MM.1S (cell line): Measurements from ENCODE around the gene ANGEL2.

Source experiments
- DNase-seq: peaks from one replicate; pipeline ENCODE4 v3.0.0-alpha.2; 2015
- H2AFZ ChIP-seq: fragments of 300-600 bp; sonication (generic); 2 replicates; pipeline ENCODE4 v1.6.0; 2016; ENCODE audit warnings: antibody characterized with exemption, low read length
- H3F3A ChIP-seq: fragments of 300-600 bp; sonication (generic); 2 replicates; pipeline ENCODE4 v1.6.1; 2016; ENCODE audit warnings: mild to moderate bottlenecking, antibody characterized with exemption, low read length, moderate library complexity, mixed read lengths; ENCODE audit not compliant: insufficient read depth
- H3K27ac ChIP-seq: fragments of 300-600 bp; sonication (generic); 2 replicates; pipeline ENCODE4 v1.5.1; 2016; ENCODE audit warnings: mild to moderate bottlenecking, low read length
- H3K27me3 ChIP-seq: fragments of 300-600 bp; sonication (generic); replicated peaks from 2 replicates; pipeline ENCODE4 v1.6.0; 2016; ENCODE audit warnings: low read length; ENCODE audit not compliant: insufficient read depth
- H3K36me3 ChIP-seq: fragments of 300-600 bp; sonication (generic); replicated peaks from 2 replicates; pipeline ENCODE4 v1.6.1; 2016; ENCODE audit warnings: mild to moderate bottlenecking, low read length, mixed read lengths; ENCODE audit not compliant: insufficient read depth
- H3K4me1 ChIP-seq: fragments of 300-600 bp; sonication (generic); 2 replicates; pipeline ENCODE4 v1.6.1; 2016; ENCODE audit warnings: low read length, mixed read lengths
- H3K4me2 ChIP-seq: fragments of 300-600 bp; sonication (generic); 2 replicates; pipeline ENCODE4 v1.6.0; 2016; ENCODE audit warnings: low read depth, low read length
- H3K4me3 ChIP-seq: fragments of 300-600 bp; sonication (generic); 2 replicates; pipeline ENCODE4 v1.5.1; 2016; ENCODE audit warnings: low read length, mixed read lengths
- H3K79me2 ChIP-seq: fragments of 300-600 bp; sonication (generic); 2 replicates; pipeline ENCODE4 v1.6.1; 2016; ENCODE audit warnings: mixed run types, low read length, mixed read lengths
- H3K9ac ChIP-seq: fragments of 300-600 bp; sonication (generic); 2 replicates; pipeline ENCODE4 v1.6.1; 2016; ENCODE audit warnings: low read length, mixed read lengths
- H3K9me2 ChIP-seq: fragments of 300-600 bp; sonication (generic); replicated peaks from 2 replicates; pipeline ENCODE4 v1.6.1; 2016; ENCODE audit warnings: mild to moderate bottlenecking, low read length, mixed read lengths; ENCODE audit not compliant: insufficient read depth
- H3K9me3 ChIP-seq: fragments of 300-600 bp; sonication (generic); replicated peaks from 2 replicates; pipeline ENCODE4 v1.6.1; 2016; ENCODE audit warnings: mild to moderate bottlenecking, low read length, mixed read lengths; ENCODE audit not compliant: insufficient read depth
- H4K20me1 ChIP-seq: fragments of 300-600 bp; sonication (generic); 2 replicates; pipeline ENCODE4 v1.6.1; 2016; ENCODE audit warnings: mild to moderate bottlenecking, low read length, moderate library complexity, mixed read lengths; ENCODE audit not compliant: insufficient read depth
- EZH2 ChIP-seq: fragments of 300-600 bp; sonication (generic); optimal IDR thresholded peaks from 2 replicates; pipeline ENCODE3; 2017; ENCODE audit warnings: low read depth, mild to moderate bottlenecking, antibody characterized with exemption, low read length, mixed read lengths
- EZH2phosphoT487 ChIP-seq: fragments of 300-600 bp; sonication (generic); IDR thresholded peaks from 2 replicates; pipeline ENCODE4 v1.6.1; 2018; ENCODE audit warnings: antibody characterized with exemption, low read length
- TF ChIP-seq, protein P1 (sequence below): fragments of 300-600 bp; sonication (generic); IDR thresholded peaks from 2 replicates; pipeline ENCODE4 v1.5.1; 2016; ENCODE audit warnings: antibody characterized with exemption, low read length, mixed read lengths

The ANGEL2 gene

DNA sequence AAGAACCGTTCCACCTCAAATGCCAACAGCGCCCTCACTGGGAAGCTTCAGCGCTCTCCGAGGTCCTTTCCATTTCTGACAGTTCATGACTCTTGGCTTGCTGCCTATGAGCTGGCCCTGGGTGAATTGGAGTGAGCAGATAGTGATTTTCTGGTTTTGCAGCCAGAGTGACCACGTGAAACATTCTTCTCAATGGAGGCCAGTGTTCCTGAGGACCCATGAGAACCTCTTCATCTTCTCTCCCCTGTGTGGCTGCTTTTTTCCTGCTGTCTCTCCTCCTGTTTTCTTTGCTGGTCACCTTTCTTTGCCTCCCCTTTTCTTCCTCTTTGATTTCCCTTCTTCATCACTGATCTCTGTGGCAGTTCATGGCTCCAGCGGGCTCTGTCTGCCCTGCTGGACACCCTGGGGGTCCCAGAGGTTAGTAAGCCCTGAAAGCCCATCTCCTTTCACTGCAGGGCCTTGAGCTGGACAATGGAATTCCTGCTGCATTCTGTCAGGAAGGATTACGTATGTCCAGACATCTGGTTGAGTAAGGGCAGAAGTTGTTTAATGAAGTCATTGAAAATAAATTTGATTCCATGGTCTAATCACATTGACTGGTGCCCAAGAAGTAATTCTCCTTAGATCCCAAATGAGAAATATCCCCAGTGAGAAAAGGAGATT, 35.4 kb downstream of the ANGEL2 start:
- no peaks in the 10 kb centered on the region for H3K79me2 ChIP-seq
- H3K4me2 ChIP-seq: no peak overlapping the region
- H3K27ac ChIP-seq: no peak overlapping the region
- no peaks in the 10 kb centered on the region for H4K20me1 ChIP-seq
- H3K27me3 ChIP-seq: no peaks in the 10 kb centered on the region
- no peaks in the 10 kb centered on the region for H3K4me1 ChIP-seq
- no peaks in the 10 kb centered on the region for H3K9me2 ChIP-seq
- H3K4me3 ChIP-seq: no peak overlapping the region
- TF ChIP-seq EZH2: no peak
- TF ChIP-seq, protein P1, sequence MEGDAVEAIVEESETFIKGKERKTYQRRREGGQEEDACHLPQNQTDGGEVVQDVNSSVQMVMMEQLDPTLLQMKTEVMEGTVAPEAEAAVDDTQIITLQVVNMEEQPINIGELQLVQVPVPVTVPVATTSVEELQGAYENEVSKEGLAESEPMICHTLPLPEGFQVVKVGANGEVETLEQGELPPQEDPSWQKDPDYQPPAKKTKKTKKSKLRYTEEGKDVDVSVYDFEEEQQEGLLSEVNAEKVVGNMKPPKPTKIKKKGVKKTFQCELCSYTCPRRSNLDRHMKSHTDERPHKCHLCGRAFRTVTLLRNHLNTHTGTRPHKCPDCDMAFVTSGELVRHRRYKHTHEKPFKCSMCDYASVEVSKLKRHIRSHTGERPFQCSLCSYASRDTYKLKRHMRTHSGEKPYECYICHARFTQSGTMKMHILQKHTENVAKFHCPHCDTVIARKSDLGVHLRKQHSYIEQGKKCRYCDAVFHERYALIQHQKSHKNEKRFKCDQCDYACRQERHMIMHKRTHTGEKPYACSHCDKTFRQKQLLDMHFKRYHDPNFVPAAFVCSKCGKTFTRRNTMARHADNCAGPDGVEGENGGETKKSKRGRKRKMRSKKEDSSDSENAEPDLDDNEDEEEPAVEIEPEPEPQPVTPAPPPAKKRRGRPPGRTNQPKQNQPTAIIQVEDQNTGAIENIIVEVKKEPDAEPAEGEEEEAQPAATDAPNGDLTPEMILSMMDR: no peak
- TF ChIP-seq EZH2phosphoT487: no peak
- H3K9ac ChIP-seq: no peak overlapping the region
- H2AFZ ChIP-seq: no peak overlapping the region
- no peak for DNase-seq
- no peaks in the 10 kb centered on the region for H3K36me3 ChIP-seq
- H3F3A ChIP-seq: no peaks in the 10 kb centered on the region
- no peaks in the 10 kb centered on the region for H3K9me3 ChIP-seq

- Histone ChIP-seq H3K9me3 (no peaks in the 10 kb centered on the region), H3K4me1 (no peaks in the 10 kb centered on the region), H3K79me2 (no peaks in the 10 kb centered on the region), H3K9me2 (no peaks in the 10 kb centered on the region), H3K36me3 (no peaks in the 10 kb centered on the region), H3F3A (no peaks in the 10 kb centered on the region), H4K20me1 (no peaks in the 10 kb centered on the region), H2AFZ (no peak overlapping the region), H3K4me2 (no peak overlapping the region), H3K27ac (no peak overlapping the region), H3K27me3 (no peaks in the 10 kb centered on the region), H3K9ac (no peak overlapping the region), H3K4me3 (no peak overlapping the region)
- TF ChIP-seq, protein P1: no peak
- no peak for TF ChIP-seq EZH2phosphoT487
- TF ChIP-seq EZH2: no peak
- DNase-seq: no peak
Observed at GRCh38 chr1:212979340-212980122, 36.1 kb downstream of the ANGEL2 start.

DNA sequence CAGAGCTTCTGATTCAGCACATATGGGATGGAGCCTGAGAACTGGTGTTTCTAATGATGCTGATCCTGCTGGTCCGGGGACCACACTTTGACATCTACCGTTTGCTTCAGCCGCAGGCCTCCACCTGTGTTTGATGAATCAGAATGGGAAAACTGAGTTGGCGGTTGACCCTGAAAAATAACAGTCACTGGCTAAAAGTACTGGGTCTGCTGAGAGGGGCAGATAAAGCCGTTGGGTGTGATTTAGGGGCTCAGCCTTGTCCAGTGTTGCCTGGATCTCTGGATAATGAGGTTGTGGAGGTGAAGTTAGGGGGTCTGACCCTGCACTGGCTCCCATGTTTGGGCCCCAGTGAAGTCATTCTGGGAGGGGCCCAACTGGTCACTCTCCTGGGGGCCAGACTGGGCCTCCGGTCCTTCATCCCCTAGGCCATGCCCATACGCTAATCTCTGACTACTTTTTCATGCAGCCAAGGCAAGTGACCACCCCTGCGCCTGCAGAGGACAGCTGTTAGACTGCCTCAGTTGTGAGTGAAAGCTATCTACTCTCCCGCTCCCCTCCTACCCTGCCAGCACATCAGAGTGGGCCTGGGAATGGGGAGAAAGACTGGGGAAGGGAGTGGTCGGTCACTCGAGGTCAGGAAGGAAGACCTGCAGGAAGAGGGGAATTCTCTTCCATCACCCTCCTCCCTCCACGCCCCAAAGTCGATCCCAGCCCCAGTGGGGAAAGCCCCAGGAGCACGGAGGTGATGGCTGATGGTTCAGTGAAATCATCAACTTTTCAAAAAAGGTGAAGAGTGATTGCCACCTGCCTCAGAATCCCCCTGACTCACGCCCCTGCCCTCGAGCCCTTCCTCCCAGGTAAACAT, 37.7 kb downstream of the ANGEL2 start:
- H3K79me2 ChIP-seq: no peaks in the 10 kb centered on the region
- TF ChIP-seq EZH2phosphoT487 (no peak), EZH2 (no peak)
- TF ChIP-seq, protein P1: no peak
- H3K9ac ChIP-seq: no peak overlapping the region
- no peaks in the 10 kb centered on the region for H3K27me3 ChIP-seq
- H3K9me3 ChIP-seq: no peaks in the 10 kb centered on the region
- H4K20me1 ChIP-seq: no peaks in the 10 kb centered on the region
- H3K9me2 ChIP-seq: no peaks in the 10 kb centered on the region
- no peaks in the 10 kb centered on the region for H3K4me1 ChIP-seq
- no peaks in the 10 kb centered on the region for H3K36me3 ChIP-seq
- H3F3A ChIP-seq: no peaks in the 10 kb centered on the region
- H2AFZ ChIP-seq: no peak overlapping the region
- H3K27ac ChIP-seq: no peak overlapping the region
- H3K4me3 ChIP-seq: no peak overlapping the region
- DNase-seq: no peak
- H3K4me2 ChIP-seq: no peak overlapping the region
